Stimulated activated CD4-positive, alpha-beta T cell treated with anti-CD3 and anti-CD28 coated beads, Interleukin-12 subunit alpha, Interleukin-12 subunit beta, amount 100 ng/mL, for 48 hours (primary cell): ENCODE measurements around the gene NEUROD2.

Experiments
- DNase-seq, 3 donors: peaks; one replicate each; pipeline ENCODE4 v3.0.0-alpha.2; 2020; ENCODE audit warnings: low read depth in 2 of 3, low spot score in 1 of 3

NEUROD2 gene

GRCh38 chr17:39618956-39619785 lies 11.5 kb upstream of the NEUROD2 start:
- no peak for DNase-seq

GRCh38 chr17:39618246-39618913 lies 10.7 kb upstream of the NEUROD2 start:
- no peak for DNase-seq

- DNase-seq = peak in 1 of 3 donors; percentile 40
These were observed 9.9 kb upstream of the NEUROD2 start for GRCh38 chr17:39617446-39618245.

DNA sequence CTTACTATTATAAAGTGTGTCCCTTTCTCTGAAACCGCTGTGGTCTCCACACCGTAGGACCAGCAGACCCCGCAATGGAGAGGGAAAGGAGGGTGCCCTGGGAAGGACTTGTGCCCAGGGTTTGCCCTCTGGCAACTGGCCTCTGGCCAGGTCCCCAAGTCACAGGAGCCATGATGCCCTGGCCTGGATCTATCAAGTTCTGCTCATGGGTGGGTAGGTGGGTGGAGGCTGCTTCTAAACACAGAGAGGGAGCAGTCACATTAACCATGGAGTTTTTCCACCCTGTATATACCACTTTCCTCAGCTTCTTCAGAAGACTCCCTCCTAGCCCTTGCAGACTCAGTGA lies 9.4 kb upstream of the NEUROD2 start:
- DNase-seq = no peak

DNA sequence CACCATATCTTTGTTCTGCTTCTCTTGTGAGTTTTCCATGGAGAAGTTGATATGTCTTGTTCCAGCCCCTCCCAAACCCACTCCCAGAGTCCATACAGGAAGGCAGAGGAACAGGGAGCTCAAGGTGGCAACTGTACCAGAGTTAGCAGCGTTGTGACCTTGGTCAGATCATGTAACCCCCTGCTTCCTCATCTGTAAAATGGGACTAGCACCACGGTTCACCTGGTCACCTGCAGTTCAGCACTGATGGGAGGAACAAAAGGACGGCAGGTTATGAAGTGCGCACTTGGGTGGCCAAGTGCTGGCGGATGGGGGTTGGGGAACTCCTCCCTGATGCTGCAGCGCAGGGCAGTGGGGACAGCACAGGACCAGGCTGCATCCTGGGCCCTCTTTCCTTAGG lies 7.7 kb upstream of the NEUROD2 start:
- DNase-seq = no peak

GRCh38 chr17:39614545-39615157 lies 6.9 kb upstream of the NEUROD2 start:
- no peak for DNase-seq

DNA sequence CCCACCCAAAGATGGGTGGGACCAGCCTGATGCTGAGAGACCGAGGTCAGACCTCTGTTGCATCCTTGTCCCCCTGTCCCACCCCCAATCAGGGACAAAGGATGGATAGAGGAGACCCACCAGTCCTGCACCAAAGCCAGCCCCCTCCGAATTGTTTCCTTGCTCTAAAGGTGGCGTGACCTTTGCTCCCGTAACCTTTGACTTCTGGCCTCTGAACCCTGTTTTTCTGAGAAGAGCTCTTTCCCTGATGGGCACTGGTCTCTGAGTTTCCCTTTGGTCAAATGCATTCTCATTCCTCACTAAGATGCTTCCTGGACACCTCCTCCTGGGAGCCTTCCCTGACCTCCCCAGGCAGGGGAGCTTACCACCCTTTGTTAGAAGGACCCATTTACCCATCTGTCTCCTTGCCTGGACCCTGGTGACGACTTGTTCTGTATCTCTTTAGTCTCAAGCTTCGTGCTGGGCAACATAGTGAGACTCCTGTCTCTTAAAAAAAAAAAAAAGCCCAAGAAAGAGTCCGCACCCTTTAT lies 5.3 kb upstream of the NEUROD2 start:
- DNase-seq = no peak

- no peak for DNase-seq
These were observed 4.7 kb upstream of the NEUROD2 start for GRCh38 chr17:39612291-39612894.

- DNase-seq = no peak
These were observed 3.8 kb upstream of the NEUROD2 start for GRCh38 chr17:39611401-39612112.

- no peak for DNase-seq
These were observed 1.8 kb upstream of the NEUROD2 start for GRCh38 chr17:39609416-39610025.

DNA sequence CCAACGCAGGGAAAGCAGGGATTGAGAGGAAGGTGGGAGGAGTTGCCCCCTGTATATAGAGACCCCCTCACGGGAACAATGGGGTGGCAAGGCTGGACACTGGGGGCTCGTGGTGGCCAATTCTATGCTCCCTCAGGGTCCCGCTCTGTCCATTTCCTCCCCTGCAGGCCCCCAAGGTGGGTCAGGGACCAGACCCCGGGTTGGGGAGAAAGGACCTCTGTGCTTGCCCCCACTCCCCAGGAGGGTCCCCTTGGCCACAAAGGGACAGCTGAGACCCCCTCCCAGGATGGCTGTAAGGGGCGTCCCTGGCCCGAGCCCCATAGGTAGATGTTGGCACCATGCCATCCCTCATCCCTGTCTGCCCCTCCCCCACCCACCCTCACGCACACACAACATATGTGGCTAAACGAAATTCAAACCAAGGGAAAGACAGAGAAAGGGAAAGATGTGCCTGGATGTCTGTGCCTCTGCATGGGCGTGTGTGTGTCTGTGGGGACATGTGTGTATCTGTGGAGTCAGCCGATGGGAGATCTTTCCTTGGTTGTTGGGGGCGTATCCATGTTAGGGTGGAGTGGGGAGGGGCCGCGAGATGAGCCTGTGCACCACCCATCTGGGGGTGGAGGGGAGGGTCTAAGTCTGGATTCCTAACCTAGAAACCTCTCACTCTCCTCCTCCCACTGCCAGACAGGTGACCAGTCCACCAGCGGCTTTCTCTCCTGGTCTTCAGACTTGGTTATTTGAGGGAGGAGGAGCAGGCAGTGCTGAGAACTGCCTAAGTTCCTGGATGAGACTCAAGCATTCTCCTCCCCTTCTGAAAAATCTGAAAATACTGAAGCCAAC lies 642 bp upstream of the NEUROD2 start:
- no peak for DNase-seq

- no peak for DNase-seq
These were observed 466 bp downstream of the NEUROD2 start for GRCh38 chr17:39607057-39607850.

DNA sequence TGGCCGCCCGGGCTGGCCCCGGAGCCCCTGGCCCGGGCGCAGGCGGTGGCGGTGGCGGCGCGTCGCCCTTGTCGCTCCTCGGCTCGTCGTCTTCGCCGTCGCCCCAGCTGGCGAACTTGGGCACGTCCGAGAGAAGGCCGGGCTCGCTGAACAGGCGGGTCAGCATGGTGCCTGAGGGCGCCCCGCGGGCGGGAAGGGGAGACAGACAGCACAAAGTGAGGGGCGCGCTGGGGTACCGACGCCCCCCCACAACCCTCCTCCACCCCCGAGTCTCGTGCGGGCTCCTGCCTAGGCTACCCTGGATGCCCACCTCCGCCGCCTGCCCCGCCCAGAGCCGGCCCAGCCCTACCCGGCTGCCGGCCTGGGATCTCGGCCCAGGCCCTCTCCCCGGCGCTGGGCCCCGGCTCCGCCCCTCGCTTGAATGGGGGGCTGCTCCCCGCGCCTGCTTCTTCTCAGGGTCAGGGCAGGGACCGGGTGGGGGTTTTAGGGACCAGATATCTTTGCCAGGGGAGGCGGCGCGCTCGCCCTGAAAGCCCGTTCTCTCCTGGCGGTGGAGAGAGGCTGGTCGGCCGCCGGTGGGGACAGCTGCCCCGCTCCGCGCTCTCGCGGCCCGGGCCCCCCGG lies 1.2 kb downstream of the NEUROD2 start:
- DNase-seq = no peak

- no peak for DNase-seq
These were observed 2.0 kb downstream of the NEUROD2 start for GRCh38 chr17:39605492-39606433.

GRCh38 chr17:39604911-39605491 lies 2.7 kb downstream of the NEUROD2 start:
- DNase-seq = no peak
